Epithelial cell of esophagus (primary cell): ENCODE data around the gene CD59.
A peak's percentile ranks its signal among the peaks of the same experiment; 100 is the strongest.
"Not testable (repeated sequence)": the region's sequence is repeated elsewhere in the genome, so short reads cannot be mapped to it uniquely, and the experiment has no call there.

Experiments used
- DNase-seq: peaks from one replicate; pipeline ENCODE4 v3.0.0; 2010; ENCODE audit warnings: low read depth
- H3K4me3 ChIP-seq: 2 replicates; pipeline ENCODE4 v1.5.1; 2011; ENCODE audit warnings: mild to moderate bottlenecking, low read length, control low read depth
- CTCF ChIP-seq: IDR thresholded peaks from 2 replicates; pipeline ENCODE4 v1.5.1; 2011; ENCODE audit warnings: low read depth, mild to moderate bottlenecking, low read length, control low read depth, inconsistent platforms; ENCODE audit not compliant: insufficient read depth; ENCODE audit errors: missing control alignments

The CD59 gene

GRCh38 chr11:33682446-33682845 lies 53.8 kb downstream of the CD59 start:
- DNase-seq, result peak; percentile 82
- no peak overlapping the region for H3K4me3 ChIP-seq
- TF ChIP-seq CTCF, result peak; percentile 43

- no peak overlapping the region for H3K4me3 ChIP-seq
- no peak for TF ChIP-seq CTCF
- DNase-seq, result no peak
Observed at GRCh38 chr11:33682019-33682418, 54.2 kb downstream of the CD59 start.

GRCh38 chr11:33678616-33679015 lies 57.6 kb downstream of the CD59 start:
- not testable (repeated sequence) for H3K4me3 ChIP-seq, DNase-seq

- DNase-seq, result no peak
- H3K4me3 ChIP-seq, result no peak overlapping the region
- no peak for TF ChIP-seq CTCF
Observed at GRCh38 chr11:33674035-33674814, 62.0 kb downstream of the CD59 start.

- TF ChIP-seq CTCF, result no peak
- DNase-seq, result no peak
- no peak overlapping the region for H3K4me3 ChIP-seq
Observed at GRCh38 chr11:33672273-33672672, 64.0 kb downstream of the CD59 start.

- no peak overlapping the region for H3K4me3 ChIP-seq
- peak; percentile 50 for DNase-seq
- TF ChIP-seq CTCF, result no peak
Observed at GRCh38 chr11:33670250-33671011, 65.8 kb downstream of the CD59 start.

GRCh38 chr11:33669598-33670249 lies 66.5 kb downstream of the CD59 start:
- DNase-seq, result no peak
- H3K4me3 ChIP-seq, result no peak overlapping the region
- TF ChIP-seq CTCF, result no peak
